ENCODE measurements around the gene ANKK1. TPM values are rescaled to one million over a fixed set of nuclear protein-coding genes. Genes with fewer than 3 reads are reported as not detected.

Gene ANKK1
- under 1 TPM; 0.15 to 0.67 TPM for total RNA-seq
- long read RNA-seq = 0 reads

DNA sequence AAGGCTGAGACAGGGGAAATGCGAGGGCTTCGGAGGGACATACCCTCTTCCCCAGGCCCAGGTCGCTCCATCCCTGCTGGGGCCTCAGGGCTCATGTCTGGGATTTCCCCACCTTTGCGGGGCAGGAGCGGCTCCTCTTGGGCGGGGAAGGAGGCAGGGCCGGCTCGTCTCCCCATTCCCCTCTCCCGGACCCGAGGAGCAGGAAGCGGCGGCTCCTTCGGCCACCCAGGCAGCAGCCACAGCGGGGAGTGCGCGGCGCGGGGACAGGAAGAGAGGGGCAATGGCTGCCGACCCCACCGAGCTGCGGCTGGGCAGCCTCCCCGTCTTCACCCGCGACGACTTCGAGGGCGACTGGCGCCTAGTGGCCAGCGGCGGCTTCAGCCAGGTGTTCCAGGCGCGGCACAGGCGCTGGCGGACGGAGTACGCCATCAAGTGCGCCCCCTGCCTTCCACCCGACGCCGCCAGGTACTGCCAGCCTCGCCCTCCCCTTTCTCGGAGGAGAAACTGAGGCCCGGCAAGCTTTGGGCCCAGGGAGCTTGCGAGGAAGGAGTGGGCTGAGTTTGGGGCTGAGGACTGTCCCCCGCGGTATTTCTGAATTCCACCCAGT lies at the start of gene ANKK1:
ANKK1 (plus strand) TSS at position 175 of the 607 bp plus-strand sequence; CDS start at position 281, 106 bp downstream.
- peak; percentile 85 for ATAC-seq
- intact Hi-C loops (cut with DNase I, micrococcal nuclease) = no loop called here
- peak in 1 of 2 donors; percentile 41 for DNase-seq

GRCh38 chr11:113338730-113339129 lies 48.8 kb upstream of the ANKK1 start:
- no peak for DNase-seq
- intact Hi-C loops (cut with DNase I, micrococcal nuclease) = no loop called here
- ATAC-seq = no peak

- ATAC-seq (no peak), DNase-seq (no peak)
- intact Hi-C loops (cut with DNase I, micrococcal nuclease) = no loop called here
Observed at GRCh38 chr11:113339929-113340589, 47.5 kb upstream of the ANKK1 start.

GRCh38 chr11:113341388-113342165 lies 46.0 kb upstream of the ANKK1 start:
- intact Hi-C loops (cut with DNase I, micrococcal nuclease) = no loop called here
- DNase-seq (no peak), ATAC-seq (no peak)

- DNase-seq = no peak
- intact Hi-C loops (cut with DNase I, micrococcal nuclease) = no loop called here
- no peak for ATAC-seq
Observed at GRCh38 chr11:113345978-113346377, 41.6 kb upstream of the ANKK1 start.

GRCh38 chr11:113349528-113349927 lies 38.1 kb upstream of the ANKK1 start:
- intact Hi-C loops (cut with DNase I, micrococcal nuclease) = no loop called here
- no peak for DNase-seq
- no peak for ATAC-seq

- ATAC-seq (no peak), DNase-seq (no peak)
- intact Hi-C loops (cut with DNase I, micrococcal nuclease) = no loop called here
Observed at GRCh38 chr11:113350336-113351067, 37.1 kb upstream of the ANKK1 start.

DNA sequence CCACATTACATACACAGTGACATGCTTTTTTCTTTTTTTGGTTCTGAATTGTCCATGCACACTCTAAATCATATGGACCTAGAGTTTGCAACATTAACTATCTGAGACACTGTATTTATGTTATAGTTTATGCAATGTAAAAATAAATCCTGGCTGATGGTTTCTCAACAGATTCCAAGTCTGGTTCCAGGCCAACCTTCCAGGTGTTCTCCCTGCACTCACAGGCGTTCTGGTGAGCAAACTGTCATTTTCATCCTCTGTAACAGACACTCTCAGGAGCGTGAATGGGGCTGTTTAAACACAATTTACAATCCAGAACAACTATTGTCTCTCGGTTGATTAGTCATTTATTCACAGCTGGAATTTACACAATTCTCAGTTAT lies 36.5 kb upstream of the ANKK1 start:
- ATAC-seq = no peak
- no peak for DNase-seq
- intact Hi-C loops (cut with DNase I, micrococcal nuclease) = no loop called here

DNA sequence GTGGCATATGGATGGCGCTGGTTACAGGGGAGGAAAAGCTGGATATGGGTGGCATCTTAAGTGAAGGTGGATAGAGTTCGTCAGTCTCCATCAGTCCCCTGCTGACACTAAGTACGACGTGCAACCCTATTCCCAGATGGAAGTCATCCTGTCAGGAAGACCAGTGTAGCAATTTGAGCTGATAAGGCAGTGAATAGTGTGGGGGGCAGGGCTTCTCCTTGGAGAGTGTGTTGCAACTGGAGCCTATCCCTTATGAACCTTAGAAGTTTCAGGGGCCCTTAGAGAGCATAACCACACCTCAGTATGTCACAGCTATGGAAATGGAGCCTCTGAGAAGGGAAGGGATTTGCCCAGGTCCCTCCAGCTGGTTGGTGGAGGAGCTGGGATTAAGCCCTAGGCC lies 36.1 kb upstream of the ANKK1 start:
- no peak for DNase-seq
- no peak for ATAC-seq
- intact Hi-C loops (cut with DNase I, micrococcal nuclease) = no loop called here

- DNase-seq = no peak
- no peak for ATAC-seq
- intact Hi-C loops (cut with DNase I, micrococcal nuclease) = no loop called here
Observed at GRCh38 chr11:113356203-113356602, 31.4 kb upstream of the ANKK1 start.

DNA sequence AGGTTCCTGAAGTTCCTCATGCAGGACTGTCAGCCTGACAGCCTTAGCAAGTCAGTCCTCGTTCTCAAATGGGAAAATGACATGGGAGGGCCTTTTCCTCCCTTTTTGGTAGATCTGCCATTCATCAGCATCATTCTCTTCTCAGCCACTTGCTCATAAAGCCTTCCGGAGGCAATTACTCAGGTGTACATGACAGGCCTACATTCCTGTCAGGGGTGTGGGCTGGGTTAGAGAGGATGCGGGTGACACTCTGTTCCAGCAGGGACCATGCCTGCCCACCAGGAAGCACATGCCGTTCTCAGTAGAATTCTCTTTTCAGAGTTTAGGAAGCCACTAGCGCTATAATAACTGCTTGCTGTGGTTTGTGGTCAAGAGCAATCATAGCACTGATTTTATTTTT lies 24.2 kb upstream of the ANKK1 start:
- intact Hi-C loops (cut with DNase I, micrococcal nuclease) = no loop called here
- ATAC-seq = no peak
- no peak for DNase-seq

DNA sequence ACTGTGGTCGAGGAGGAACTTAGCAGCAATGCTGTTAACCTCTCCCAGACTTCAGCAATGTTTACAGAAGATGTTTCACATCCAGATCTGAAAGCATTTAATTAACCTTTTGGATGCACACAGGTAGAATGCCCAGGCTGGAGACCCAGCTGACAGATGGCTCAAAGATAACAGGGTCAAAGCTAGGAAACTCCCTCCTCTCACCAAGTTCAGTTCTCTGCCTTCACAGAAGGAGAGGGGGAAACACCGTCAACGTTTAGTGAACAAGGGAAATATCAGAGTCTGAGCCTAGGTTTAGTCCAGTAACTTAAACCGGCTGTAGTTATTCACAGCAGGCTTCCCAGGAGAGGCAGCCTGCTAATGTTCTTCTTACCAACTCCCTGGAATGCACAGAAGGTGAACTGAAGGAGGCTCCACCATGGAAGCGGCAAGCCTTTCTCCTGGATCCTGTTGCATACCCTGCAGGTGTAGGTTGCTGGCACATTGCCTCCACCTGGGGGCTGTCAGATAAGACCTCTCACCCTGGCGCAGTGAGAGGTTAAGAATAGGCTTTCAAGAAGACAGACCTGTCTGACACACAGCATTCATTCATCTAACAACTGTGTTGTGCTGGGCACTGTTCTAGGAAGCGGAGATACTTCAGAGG lies 23.5 kb upstream of the ANKK1 start:
- no peak for ATAC-seq
- intact Hi-C loops (cut with DNase I, micrococcal nuclease) = no loop called here
- DNase-seq = no peak

DNA sequence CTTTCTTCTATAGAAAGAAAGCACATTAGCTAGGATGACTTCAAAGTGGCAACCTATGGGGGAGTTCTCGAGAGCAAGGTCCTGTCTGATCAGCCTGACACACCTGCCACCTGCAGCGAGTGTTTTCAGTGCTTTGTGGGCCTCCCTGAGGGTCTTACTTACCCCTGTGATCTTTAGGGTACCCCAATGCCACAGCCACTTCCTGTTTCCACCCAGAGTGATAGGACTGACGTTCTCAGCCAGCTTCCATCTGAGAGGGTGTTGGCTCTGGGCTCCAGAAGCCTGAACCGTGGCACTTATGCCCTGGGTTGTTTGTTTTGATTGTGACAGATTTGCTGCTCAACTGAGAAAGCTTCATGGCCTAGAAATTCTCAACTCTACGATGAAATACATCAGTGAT lies 21.7 kb upstream of the ANKK1 start:
- intact Hi-C loops (cut with DNase I, micrococcal nuclease) = no loop called here
- no peak for ATAC-seq
- DNase-seq = no peak

GRCh38 chr11:113369411-113369810 lies 18.2 kb upstream of the ANKK1 start:
- ATAC-seq = no peak
- intact Hi-C loops (cut with DNase I, micrococcal nuclease) = no loop called here

GRCh38 chr11:113370634-113371033 lies 16.9 kb upstream of the ANKK1 start:
- no peak for ATAC-seq
- intact Hi-C loops (cut with DNase I, micrococcal nuclease) = no loop called here
- no peak for DNase-seq

More at GRCh38 chr11:113369411-113369810, 18.2 kb upstream of the ANKK1 start:
- DNase-seq = no peak

DNA sequence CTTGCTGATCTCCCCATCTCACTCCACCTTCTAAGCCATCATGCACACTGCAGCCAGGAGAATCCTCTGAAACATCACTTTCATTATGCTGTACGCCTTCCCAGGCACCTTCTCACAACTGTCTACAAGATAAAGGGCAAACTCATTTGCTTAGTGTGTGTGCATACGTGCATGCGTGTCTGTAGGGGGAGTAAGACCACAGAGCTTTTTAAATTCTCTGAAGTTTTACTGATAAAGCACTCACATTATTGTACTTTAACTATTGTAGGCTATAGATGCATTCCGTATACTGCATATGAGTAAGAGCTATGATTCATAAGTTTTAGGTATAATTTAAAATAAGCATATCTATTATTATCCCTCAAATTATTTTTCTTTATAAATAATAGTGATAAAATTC lies 15.3 kb upstream of the ANKK1 start:
- intact Hi-C loops (cut with DNase I, micrococcal nuclease) = no loop called here

GRCh38 chr11:113373306-113373705 lies 14.3 kb upstream of the ANKK1 start:
- intact Hi-C loops (cut with DNase I, micrococcal nuclease) = no loop called here
- no peak for ATAC-seq
- no peak for DNase-seq

More for the DNA sequence above, 15.3 kb upstream of the ANKK1 start:
- ATAC-seq (no peak), DNase-seq (no peak)

DNA sequence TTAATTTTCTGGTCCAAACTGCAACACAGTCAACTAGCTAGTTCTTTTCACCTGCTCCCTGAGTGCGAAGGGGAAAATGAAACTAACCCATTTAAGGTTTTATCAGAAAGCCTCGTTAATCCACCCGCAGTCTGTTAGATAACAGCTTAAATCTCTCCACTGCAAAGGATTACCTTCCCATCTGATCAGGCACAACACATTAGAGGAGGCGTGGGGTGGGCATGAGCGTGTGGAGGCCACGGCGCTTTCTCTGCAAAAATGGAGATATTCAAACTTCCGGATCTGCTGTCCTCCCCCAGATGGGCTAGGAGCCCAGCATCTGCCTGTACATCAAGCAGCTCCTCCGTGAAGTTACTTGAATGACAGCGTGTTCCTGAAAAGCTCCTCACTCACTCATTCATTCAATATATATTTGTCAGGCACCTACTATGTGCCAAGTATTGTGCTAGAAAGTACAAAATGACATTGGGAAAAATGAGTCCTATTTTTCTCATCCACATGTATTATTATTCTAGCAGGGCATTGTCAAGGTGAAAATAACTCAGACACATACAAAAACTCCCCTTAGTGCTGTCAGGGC lies 13.5 kb upstream of the ANKK1 start:
- intact Hi-C loops (cut with DNase I, micrococcal nuclease) = no loop called here
- no peak for DNase-seq
- no peak for ATAC-seq

DNA sequence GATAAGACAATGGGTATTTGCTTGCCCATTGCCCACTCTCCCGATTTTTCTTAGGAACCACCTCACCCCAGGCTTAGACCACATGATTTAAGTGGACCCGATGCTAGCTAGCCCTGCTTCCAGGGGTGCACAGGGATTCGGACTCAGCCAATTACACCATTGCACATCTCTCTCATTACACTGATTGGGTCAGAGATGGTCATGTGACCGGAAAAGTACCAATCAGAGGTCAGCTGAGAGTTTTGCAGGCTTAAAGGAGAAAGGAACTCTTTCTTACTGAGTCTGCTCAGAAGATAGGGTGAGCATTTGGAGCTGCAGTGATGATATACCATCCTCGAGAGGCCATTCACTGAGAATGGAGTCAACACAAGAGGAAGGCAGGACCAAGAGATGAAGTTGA lies 12.2 kb upstream of the ANKK1 start:
- no peak for ATAC-seq
- intact Hi-C loops (cut with DNase I, micrococcal nuclease) = no loop called here

More for the DNA sequence above, 12.2 kb upstream of the ANKK1 start:
- no peak for DNase-seq

Data from left colon (tissue), 2 donors.